Stimulated activated CD4-positive, alpha-beta T cell treated with anti-CD3 and anti-CD28 coated beads, Interleukin-4, amount 100 ng/mL, for 48 hours (primary cell): ENCODE measurements around the gene BEND5.
A peak's percentile ranks its signal among the peaks of the same experiment; 100 is the strongest.

ENCODE experiments used
- DNase-seq, 2 donors: peaks; one replicate each; pipeline ENCODE4 v3.0.0-alpha.2; 2020; ENCODE audit warnings: low read depth in 2 of 2

BEND5 gene

DNA sequence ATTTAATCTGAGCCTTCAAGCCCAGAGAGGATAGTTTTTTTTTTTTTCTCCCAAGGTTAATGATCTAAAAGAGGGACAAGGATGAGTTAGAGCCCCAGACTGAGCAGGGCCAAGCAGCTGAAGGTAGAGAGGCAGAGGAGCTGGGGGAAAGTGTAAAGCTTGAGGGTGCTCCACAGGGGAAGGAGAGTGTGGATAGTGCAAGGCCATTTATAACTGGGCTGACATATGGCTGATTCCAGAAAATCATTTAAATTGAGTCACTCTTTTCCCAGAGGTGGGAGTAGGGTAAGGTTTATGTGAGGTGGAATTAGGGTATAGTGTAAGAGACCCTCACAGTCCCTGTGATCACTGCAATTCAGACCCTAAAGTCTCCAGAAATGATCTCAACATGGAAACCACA is 55.8 kb downstream of the BEND5 start:
- no peak for DNase-seq

DNA sequence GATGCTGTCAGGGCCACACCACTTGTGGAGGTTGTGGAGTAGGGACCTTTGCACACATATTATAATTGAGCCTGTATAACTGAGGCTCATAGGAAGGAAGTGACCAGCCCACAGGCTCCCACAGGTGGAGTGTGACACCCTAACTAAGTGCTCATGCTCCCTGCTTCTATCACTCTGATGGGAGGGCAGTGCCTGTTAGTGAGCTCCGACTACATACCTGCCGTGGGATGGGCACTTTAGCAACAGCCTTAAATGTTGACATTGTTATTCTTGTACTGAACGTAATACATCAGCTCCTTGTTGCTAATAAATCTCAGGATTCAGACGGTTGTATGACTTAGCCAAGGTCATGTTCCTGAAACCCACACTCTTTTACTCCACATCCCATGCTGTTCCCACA is 58.0 kb downstream of the BEND5 start:
- DNase-seq: no peak

- no peak for DNase-seq
Measured at GRCh38 chr1:48718116-48718630, 58.5 kb downstream of the BEND5 start.

GRCh38 chr1:48717082-48717481 is 59.6 kb downstream of the BEND5 start:
- DNase-seq: no peak

DNA sequence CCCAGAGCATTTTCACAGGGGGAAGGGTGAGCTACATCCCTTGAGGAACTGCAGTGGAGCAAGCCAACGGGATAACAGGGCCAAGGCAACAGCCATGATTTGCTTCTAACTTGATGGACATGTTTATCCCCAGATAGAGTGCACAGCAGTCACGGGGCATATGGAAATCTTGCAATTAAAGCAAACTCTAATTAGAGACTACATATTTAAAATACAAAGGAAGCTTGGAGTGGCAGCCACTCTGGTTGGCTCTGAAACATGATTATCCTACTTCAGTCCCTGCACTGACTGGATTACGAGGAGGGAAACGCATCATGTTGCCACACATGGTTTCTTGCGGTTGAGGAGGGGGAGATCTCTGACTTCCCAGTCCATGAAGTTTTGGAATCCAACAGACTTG is 60.8 kb downstream of the BEND5 start:
- DNase-seq: no peak

- no peak for DNase-seq
Measured at GRCh38 chr1:48710915-48711314, 65.8 kb downstream of the BEND5 start.

GRCh38 chr1:48710318-48710717 is 66.4 kb downstream of the BEND5 start:
- no peak for DNase-seq

GRCh38 chr1:48704736-48705135 is 72.0 kb downstream of the BEND5 start:
- DNase-seq: no peak

GRCh38 chr1:48701445-48701844 is 75.2 kb downstream of the BEND5 start:
- DNase-seq: no peak

- DNase-seq: peak; percentile 19 to 65
Measured at GRCh38 chr1:48697066-48697707, 79.5 kb downstream of the BEND5 start.

DNA sequence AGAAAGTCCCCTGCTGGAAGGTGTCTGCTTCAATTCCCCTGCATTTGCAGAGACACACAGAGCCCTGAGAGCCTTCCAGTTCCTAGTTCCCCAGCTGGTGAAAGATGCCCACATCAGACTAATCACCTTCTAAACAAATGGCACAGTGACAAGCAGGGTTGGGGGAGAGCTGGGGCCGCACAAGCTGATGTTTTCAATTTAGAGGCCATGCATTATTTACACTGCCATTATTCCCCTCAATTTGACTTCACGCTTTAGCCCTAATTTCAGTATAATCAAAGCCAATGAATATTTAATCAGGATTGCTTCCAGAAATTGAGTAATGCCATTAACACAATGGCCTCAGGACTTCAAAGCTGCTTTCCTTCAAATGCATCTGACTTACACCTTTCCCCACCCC is 81.5 kb downstream of the BEND5 start:
- DNase-seq: no peak

DNA sequence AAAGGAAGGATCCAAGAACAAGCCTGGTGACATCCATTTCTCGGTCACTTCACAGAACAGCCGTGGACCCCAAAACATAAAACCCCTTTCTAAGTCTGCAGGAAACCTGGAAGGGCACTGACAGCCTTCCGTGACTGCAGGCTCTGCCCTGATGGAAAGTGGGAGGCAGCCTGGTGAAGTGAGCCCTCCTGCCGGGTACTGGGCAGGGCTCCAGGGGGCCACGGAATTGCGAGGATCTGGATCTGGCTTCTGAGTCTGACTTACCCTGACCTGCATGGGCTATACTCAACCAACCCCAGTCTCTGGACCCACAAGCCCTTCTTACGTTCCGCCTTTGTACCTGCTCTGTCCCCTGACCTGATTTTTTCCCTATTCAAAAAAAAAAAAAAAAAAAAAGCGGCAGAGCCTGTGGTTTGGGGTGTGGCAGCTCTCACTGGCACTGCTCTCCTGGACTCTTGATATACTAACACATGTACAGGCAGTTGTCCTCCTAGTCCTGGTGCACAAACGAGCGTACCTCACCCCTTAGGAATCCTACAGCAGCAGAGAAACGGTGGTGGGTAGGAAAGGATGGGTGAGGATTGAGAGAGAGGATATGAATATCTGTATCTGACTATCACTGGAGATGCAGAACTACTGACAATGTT is 82.9 kb downstream of the BEND5 start:
- no peak for DNase-seq

- DNase-seq: no peak
Measured at GRCh38 chr1:48693180-48693579, 83.5 kb downstream of the BEND5 start.

GRCh38 chr1:48692235-48692634 is 84.5 kb downstream of the BEND5 start:
- no peak for DNase-seq

- DNase-seq: no peak
Measured at GRCh38 chr1:48691429-48692001, 85.2 kb downstream of the BEND5 start.

- no peak for DNase-seq
Measured at GRCh38 chr1:48688102-48688760, 88.5 kb downstream of the BEND5 start.

- no peak for DNase-seq
Measured at GRCh38 chr1:48687282-48688045, 89.2 kb downstream of the BEND5 start.

GRCh38 chr1:48686159-48686558 is 90.5 kb downstream of the BEND5 start:
- DNase-seq: no peak

DNA sequence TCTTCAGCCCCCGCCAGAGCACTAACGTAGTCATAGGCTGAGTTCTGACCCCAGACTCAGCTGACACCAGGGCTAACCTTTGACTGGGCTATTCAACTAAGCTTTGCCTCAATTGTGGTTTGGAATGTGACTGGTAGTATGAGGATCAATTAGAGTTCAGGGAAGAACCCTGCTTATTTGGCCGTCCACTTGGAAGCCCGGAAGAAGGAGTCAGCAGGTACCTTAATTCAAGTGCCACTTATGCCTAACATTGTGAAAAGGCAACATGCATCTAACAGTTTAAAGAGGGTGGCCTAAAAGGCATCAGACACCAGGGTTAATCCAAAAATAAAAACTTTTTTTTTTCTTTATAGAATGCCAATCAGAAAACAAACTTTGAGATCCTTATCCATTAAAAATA is 92.3 kb downstream of the BEND5 start:
- no peak for DNase-seq

DNA sequence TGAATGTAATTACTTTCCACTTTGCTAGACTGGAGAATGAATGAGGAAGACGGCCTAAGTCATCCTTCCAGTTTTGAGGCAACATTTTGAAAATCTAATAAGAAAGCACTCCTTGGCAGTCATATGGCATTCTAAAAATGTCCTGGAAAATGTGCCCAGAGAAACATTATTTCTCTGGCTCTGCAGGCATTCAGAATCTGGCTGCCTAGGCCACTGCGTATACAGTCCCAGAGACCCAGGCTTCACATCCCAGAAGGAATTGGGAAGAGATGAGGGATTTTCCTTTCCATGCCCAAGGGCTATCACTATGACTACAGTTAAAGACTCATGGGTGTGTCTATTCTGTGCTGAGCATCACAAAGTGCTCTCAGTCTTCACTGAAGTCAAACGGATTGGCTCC is 92.9 kb downstream of the BEND5 start:
- no peak for DNase-seq

DNA sequence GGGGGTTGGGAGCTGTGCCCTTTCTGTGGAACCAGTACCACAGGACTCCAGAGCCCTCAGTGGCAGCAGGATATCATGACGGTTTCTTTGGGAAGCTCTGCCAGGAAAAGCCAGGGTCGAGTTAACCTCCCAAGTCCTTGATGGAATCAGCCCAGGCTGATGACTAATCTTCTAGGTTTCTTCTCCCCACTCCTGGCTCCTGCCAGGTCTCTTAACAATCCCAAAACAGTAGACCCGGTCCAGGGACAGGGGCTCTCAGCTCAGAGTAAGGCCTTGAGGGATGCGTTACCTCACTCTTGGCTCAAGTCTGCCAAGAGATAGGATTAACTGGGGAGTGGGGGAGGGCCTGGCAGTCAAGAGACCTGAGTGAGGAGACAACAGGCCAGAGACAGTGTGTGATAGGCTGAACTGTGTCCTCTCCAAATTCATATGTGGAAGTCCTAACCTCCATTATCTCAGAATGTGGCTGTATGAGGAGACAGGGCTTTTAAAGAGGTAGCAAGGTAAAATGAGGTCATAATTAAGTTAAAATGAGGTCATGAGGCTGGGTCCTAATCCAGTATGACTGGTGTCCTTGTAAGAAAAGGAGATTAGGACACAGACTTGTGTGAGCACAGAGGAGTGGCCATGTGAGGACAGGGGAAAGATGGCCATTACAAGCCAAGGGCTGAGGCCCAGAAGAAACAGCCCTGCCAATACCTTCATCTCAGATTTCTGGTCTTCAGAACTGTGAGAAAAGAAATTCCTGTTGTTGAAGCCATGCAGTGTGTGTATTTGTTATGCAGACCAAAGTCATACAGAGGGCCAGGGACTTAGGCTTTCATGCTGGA is 95.0 kb downstream of the BEND5 start:
- no peak for DNase-seq
